Retina (tissue), 1 donor: Measurements from ENCODE around the gene NEGR1.
A peak's percentile ranks its signal among the peaks of the same experiment; 100 is the strongest.

Experiments used
- DNase-seq: peaks from one replicate; pipeline ENCODE4 v3.0.0-alpha.2; 2016

Gene NEGR1

DNA sequence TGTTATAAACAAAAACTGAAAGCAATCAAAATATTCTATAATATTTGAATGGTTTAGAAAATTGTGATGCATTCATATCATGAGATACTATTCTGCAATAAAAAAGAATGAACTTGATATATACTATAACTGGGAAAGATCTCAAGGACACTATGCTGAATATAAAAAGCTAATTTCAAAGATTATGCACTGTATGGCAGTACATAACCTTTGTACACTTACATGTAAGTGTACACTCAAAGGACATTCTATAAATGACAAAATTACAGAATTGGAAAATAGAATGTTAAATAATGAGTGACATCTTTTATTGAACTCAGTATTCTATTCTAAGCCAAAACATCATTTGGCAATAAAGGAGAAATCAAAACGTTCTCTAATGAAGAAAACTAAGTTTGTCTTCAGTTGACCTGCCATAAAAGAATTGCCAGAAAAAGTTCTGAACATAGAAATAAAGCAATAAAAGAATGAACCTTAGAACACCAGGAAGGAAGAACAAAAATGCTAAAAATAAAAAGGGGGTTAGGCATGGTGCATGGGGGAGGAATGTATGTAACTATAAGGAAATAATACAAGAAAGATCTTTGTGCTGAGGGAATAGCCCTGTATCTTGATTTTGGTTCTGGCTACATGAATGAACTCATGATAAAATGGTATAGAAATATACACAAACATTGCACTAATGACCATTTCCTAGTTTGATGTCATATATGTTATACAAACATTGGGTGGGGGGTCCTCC, 519.7 kb downstream of the NEGR1 start:
- DNase-seq = no peak

GRCh38 chr1:71755441-71755840, 526.9 kb downstream of the NEGR1 start:
- DNase-seq = no peak

DNA sequence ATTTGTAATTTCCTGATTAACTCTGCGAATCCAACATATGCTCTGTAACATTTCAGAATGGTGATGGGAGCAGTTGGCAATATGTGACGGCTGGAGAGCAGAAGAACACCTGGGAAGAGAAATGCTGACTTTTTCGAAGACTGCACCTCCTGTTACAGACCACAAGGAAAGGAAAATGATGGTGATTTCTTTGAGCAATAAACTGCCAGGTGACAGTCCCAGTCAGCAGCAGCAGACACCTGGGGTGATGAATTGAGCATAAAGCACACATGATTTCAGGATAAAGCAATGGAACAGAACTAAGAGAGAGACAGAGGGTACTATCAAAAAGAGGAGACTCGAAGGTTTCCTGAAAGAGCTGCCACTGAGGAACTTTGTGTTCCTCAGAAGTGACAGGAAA, 528.6 kb downstream of the NEGR1 start:
- no peak for DNase-seq

DNA sequence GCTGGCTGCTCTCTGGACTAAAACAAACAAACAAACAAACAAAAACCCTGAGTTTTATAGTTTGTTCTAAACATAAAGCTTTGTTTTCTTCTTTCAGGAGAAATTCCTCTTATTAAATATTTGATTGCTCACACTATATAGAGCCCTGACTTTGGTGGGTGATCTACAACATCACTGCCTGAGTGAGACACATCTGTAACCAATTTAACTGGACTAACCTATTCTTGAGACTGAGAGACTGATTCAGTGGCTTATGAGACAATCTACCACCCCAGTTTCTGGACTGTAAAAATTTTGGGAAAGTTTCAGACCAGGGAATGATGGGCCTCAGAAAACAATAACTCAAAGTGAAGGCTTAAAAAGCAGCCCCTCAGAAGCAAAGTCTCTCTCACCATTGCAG, 537.0 kb downstream of the NEGR1 start:
- DNase-seq = no peak

GRCh38 chr1:71743862-71744261, 538.5 kb downstream of the NEGR1 start:
- no peak for DNase-seq

- DNase-seq = no peak
Observed at GRCh38 chr1:71738910-71739309, 543.4 kb downstream of the NEGR1 start.

DNA sequence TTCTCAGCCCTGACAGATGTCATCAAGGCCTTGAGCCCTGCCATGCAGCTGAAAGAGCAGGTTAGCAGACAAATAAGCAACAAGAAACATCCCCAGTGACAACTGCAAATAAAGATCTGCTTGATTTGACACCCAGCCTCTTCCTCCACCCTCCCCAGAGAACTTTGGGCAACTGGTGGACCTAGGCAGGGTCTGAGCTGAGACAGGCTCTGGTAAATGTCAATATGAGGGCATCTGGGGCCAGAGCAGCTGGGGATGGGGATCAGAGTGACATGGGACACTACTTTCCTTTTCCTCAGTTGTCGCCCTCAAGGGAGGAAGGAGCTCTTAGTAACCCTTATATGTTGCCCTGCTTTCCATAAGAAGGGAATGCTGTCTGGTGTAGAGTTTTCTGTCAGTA, 544.1 kb downstream of the NEGR1 start:
- no peak for DNase-seq

DNA sequence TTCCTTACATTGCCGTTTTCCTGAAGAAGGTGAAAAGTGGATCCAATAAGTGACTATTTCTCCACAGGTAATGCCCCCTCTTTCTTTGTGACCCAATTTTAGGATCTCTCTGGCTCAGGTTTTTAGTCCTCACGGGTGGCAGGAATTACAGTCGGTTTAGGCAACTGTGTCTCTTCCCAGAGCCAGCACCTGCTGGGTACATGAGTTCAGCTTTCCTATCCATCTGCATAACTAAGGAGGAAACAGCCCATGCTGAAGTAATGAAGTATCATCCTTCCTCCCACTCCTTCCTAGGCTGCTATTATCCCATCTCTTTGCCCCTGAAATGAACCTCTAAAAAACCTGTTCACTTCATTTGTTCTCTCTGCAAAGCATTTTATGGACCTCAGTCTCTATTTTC, 544.6 kb downstream of the NEGR1 start:
- no peak for DNase-seq

DNA sequence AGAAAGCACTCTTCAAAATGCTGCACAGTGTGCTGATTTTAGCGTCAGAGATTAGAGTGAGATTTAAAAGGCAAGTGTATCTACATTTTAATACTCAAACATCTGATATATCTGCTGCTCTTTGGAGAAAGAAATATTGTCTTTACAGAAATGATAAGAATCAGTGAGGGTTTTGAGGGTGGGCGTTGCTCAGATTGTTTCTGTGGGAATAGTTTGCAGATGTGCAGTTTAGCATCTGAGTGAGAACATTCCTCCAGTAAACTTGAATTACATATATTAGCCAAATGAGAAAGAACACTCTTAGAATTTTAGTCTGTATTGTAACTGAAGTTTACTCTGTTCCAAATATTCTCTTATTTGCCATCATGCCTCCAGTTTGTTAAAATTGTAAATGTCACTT, 549.2 kb downstream of the NEGR1 start:
- no peak for DNase-seq

GRCh38 chr1:71721532-71721931, 560.8 kb downstream of the NEGR1 start:
- DNase-seq = no peak

- DNase-seq = no peak
Observed at GRCh38 chr1:71719330-71719729, 563.0 kb downstream of the NEGR1 start.

GRCh38 chr1:71717186-71717585, 565.2 kb downstream of the NEGR1 start:
- no peak for DNase-seq

GRCh38 chr1:71711456-71711855, 570.9 kb downstream of the NEGR1 start:
- no peak for DNase-seq

DNA sequence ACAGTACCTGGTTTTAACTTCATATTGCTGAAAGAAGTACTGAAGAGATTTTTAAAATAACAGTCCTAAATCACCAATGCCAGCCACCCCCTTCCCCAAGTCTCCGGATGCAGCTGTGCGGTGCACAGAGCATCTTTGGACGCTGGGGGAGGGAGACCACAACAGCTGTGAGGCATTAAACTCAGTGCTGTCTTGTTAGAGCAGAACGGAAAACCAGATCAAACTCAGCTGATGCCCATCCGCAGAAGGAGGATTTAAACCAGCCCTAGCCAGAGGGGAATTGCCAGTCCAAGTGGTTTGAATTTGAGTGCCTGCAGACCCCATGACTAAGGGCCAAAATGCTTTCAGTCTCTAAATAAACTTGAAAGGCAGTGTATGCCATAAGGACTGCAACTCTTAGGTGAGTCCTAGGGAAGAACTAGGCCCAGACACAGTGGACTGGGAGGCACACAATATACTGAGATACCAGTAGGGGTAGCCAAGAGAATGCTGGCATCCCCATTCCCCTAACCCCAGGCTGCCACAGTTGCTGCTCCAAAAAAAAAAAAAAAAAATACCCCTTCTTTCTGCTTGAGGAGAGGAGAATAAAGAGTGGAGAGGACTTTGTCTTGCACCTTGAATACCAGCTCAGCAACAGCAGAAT, 576.2 kb downstream of the NEGR1 start:
- no peak for DNase-seq

- DNase-seq = no peak
Observed at GRCh38 chr1:71698186-71698585, 584.2 kb downstream of the NEGR1 start.

DNA sequence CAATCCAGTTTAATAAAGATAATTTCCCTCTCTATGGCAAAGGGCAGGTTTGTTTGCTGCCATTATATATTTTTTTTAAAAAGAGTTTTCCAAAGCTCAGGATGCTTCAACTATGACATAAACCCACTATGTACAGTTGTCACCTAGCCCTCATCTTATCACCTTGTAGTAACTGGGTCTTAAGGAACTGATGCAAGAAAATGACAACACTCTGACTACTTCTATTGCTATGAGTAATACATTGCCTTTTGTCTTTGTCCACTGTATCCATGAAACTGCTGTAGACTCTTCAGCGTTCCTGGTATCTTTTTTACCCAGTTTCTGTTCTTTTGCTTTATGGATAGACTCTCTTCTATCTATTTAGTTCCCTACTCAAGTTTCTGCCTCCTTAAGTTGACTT, 586.5 kb downstream of the NEGR1 start:
- DNase-seq = no peak

DNA sequence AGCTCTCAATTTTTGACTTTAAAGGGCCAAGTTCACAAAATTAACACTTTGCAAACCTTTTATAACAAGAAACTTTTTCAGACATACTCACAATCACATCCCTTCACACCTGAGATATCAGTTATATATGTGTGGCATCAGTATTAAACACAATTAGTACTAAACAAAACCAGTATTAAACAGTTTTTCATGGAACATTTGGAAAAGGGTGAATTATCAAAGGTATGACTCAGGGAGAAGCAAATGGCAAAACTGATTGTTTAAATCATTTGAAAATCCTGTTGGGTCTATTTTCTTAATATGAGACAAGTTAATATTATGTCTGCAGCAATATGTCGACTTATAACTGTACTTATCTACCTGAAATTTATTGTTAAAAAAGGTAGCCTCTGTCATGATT, 587.3 kb downstream of the NEGR1 start:
- no peak for DNase-seq

DNA sequence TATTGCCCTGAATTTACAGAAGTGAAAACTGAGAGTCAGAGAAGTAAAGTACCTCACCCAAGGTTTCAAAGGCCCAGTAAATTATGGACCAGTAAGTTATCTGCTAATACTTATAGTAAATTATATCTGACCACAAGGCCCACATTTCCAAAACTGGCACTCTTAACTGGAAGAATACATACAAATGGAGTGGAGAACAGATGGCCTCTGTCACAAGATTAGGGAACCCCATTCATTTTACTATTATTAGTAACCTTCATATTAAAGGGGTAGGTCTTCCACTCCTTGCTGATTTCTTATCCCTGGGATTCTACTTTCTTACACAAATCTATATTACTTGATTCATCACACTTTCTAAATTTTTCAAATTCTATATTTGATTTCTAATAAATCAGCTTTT, 588.8 kb downstream of the NEGR1 start:
- no peak for DNase-seq

DNA sequence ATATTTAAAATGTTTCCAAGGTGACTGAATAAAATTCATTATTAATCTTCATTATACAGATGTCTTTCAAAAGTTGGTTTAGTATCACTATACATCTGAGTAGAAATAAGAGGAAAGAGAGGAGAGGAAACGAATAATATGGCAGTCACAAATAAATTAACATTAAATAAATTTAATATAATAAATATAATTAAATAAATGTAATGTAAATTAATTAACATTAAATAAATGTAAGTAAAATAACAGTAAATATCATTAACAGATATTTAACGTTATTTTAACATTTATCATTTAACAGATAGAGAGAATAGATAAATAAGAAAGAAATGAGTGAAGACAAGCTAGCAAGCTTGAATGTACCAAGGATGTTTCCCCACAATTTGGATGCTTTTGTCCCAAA, 592.7 kb downstream of the NEGR1 start:
- DNase-seq = no peak

DNA sequence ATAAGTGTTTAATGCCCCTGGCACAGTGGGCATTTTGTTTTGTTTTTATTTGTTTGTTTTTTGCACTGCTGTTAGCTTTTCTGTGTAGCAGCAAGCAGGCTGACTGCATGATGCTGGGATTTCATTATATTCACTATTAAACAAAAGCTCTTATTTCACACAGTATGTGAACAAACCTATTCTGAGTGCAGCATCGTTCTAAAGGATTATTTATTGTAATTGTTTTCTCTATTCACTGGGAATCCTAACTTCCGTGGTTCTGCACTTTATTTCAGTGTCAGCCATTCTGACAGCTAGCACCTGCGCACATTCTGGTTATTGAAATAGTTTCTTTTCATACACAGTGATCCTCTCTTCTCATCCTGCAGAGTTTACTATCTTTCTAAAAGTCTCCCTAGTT, 595.0 kb downstream of the NEGR1 start:
- DNase-seq = no peak

DNA sequence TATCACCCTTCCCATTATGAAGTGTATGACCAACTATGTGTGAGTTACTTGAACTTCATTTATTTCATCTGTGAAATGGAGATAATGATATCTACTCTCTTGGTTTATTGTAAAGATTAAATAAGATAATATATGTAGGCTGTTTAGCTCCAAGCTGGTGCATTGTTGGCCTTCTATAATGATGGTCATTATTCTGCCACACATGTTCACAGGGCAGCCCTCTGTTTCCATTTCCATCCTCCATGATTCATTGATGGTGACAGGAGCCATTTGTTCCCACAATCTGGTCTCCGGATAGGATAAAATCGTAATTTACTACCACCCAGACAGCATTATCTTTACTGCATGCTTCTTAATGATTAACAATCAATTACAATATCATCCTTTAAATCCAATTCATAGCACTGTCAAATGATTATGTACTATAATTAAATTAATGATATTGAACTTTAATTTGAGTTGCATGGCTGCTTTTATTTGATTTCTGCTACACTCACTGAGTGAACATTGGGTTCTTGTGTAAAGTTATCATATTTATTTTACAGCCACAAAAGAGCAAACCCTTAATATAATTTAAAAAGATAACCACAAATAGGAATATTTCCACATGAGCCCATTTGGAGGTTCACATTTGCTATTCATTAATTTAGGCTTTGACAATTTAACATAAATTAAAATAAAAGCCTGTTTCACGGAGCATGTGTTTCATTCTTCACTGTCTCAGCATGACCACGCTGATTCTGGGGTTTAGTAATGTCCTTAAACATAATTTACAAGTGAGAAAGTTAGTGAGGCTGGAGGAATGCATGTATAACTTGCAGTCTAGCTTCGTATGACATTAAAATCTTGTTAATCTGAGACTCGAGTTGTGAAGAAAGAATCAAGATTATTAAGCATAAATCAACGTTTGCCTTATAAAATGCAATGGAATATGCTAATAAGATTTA, 605.1 kb downstream of the NEGR1 start:
- peak; percentile 56 for DNase-seq

GRCh38 chr1:71668065-71668464, 614.3 kb downstream of the NEGR1 start:
- no peak for DNase-seq

- DNase-seq = no peak
Observed at GRCh38 chr1:71667216-71667615, 615.1 kb downstream of the NEGR1 start.

GRCh38 chr1:71666609-71667008, 615.7 kb downstream of the NEGR1 start:
- no peak for DNase-seq
